ENCODE results near the gene HAT1.

HAT1 gene

GRCh38 chr2:171965661-171966060, 43.4 kb downstream of the HAT1 start:
- TF ChIP-seq, protein P1, sequence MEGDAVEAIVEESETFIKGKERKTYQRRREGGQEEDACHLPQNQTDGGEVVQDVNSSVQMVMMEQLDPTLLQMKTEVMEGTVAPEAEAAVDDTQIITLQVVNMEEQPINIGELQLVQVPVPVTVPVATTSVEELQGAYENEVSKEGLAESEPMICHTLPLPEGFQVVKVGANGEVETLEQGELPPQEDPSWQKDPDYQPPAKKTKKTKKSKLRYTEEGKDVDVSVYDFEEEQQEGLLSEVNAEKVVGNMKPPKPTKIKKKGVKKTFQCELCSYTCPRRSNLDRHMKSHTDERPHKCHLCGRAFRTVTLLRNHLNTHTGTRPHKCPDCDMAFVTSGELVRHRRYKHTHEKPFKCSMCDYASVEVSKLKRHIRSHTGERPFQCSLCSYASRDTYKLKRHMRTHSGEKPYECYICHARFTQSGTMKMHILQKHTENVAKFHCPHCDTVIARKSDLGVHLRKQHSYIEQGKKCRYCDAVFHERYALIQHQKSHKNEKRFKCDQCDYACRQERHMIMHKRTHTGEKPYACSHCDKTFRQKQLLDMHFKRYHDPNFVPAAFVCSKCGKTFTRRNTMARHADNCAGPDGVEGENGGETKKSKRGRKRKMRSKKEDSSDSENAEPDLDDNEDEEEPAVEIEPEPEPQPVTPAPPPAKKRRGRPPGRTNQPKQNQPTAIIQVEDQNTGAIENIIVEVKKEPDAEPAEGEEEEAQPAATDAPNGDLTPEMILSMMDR (IDR thresholded peaks at IDR 0.05; ENCODE audit: low read depth, low read length) = no peak
- no peak for TF ChIP-seq EZH2phosphoT487 (IDR thresholded peaks at IDR 0.05; ENCODE audit: low read depth)
- Histone ChIP-seq H3K27ac (ENCODE audit: low read length) (no peak overlapping the region), H3K9ac (ENCODE audit: low read length) (no peak overlapping the region), H3K79me2 (ENCODE audit: low read length) (no peaks in the 10 kb centered on the region), H4K20me1 (ENCODE audit: insufficient read depth, low read length) (0 out of 2 replicates have a peak, but pooled peaks cover 8% of the 10 kb centered on the region), H3K9me3 (ENCODE audit: insufficient read depth, low read length) (no peaks in the 10 kb centered on the region), H3K36me3 (replicated peaks; ENCODE audit: low read depth, low read length) (peaks cover 14% of the 10 kb centered on the region), H3K4me3 (ENCODE audit: low read length) (no peak overlapping the region), H3K4me1 (ENCODE audit: low read length) (no peaks in the 10 kb centered on the region), H2AFZ (ENCODE audit: low read depth, low read length) (no peak overlapping the region), H3K4me2 (ENCODE audit: low read length) (no peak overlapping the region), H3K27me3 (ENCODE audit: low read depth, low read length) (no peaks in the 10 kb centered on the region)

DNA sequence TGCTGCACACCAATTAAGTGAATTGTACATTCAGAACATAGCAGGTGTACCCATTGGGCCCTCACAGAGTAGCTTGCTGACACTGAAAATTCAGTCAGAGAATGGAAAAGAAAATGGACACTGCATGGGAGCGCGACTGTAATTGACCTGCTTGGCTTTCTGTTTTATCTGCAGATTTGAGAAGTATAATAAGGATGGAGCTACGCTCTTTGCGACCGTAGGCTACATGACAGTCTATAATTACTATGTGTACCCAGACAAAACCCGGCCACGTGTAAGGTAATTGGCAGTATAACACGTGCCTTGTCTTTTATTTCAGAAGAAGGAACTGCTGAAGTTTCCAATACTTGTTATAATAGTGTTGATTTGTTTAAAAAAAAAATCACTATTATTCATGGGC, 44.0 kb downstream of the HAT1 start:
- H3K9me3 ChIP-seq (ENCODE audit: insufficient read depth, low read length) = no peaks in the 10 kb centered on the region
- H4K20me1 ChIP-seq (ENCODE audit: insufficient read depth, low read length) = 0 out of 2 replicates have a peak, but pooled peaks cover 8% of the 10 kb centered on the region
- H3K4me3 ChIP-seq (ENCODE audit: low read length) = no peak overlapping the region
- no peak for TF ChIP-seq EZH2phosphoT487 (IDR thresholded peaks at IDR 0.05; ENCODE audit: low read depth)
- TF ChIP-seq, protein P1 (IDR thresholded peaks at IDR 0.05; ENCODE audit: low read depth, low read length) = no peak
- no peaks in the 10 kb centered on the region for H3K27me3 ChIP-seq (ENCODE audit: low read depth, low read length)
- H2AFZ ChIP-seq (ENCODE audit: low read depth, low read length) = no peak overlapping the region
- H3K4me1 ChIP-seq (ENCODE audit: low read length) = no peaks in the 10 kb centered on the region
- H3K4me2 ChIP-seq (ENCODE audit: low read length) = no peak overlapping the region
- H3K79me2 ChIP-seq (ENCODE audit: low read length) = no peaks in the 10 kb centered on the region
- H3K9ac ChIP-seq (ENCODE audit: low read length) = no peak overlapping the region
- H3K27ac ChIP-seq (ENCODE audit: low read length) = no peak overlapping the region
- peaks cover 14% of the 10 kb centered on the region for H3K36me3 ChIP-seq (replicated peaks; ENCODE audit: low read depth, low read length)

- peaks cover 14% of the 10 kb centered on the region for H3K36me3 ChIP-seq (replicated peaks; ENCODE audit: low read depth, low read length)
Observed at GRCh38 chr2:171966688-171967087, 44.4 kb downstream of the HAT1 start.

DNA sequence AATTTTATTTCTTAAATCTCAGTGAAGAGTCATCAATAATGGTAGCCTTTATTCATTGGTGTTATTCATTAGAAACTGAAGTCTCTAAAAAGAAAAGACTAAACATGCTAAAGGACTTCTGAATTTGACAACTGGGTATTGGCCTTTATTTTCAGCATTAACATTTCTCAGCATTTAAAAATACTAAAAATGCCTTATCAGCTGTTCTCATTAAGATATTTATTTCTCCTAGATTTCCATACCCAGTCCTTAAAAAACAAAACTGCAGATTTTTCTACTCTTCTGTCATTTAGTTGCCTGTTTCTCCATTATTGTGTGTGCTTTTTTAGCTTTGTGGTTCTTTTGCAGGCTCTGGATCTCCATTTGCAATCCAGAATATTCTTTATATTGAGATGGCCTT, 46.2 kb downstream of the HAT1 start:
- Histone ChIP-seq H4K20me1 (ENCODE audit: insufficient read depth, low read length) (0 out of 2 replicates have a peak, but pooled peaks cover 8% of the 10 kb centered on the region), H3K9me3 (ENCODE audit: insufficient read depth, low read length) (no peaks in the 10 kb centered on the region), H3K4me2 (ENCODE audit: low read length) (no peak overlapping the region), H3K9ac (ENCODE audit: low read length) (no peak overlapping the region), H3K4me1 (ENCODE audit: low read length) (no peaks in the 10 kb centered on the region), H3K79me2 (ENCODE audit: low read length) (no peaks in the 10 kb centered on the region), H3K36me3 (replicated peaks; ENCODE audit: low read depth, low read length) (peaks cover 14% of the 10 kb centered on the region), H3K27me3 (ENCODE audit: low read depth, low read length) (no peaks in the 10 kb centered on the region), H2AFZ (ENCODE audit: low read depth, low read length) (no peak overlapping the region), H3K4me3 (ENCODE audit: low read length) (no peak overlapping the region), H3K27ac (ENCODE audit: low read length) (no peak overlapping the region)
- no peak for TF ChIP-seq EZH2phosphoT487 (IDR thresholded peaks at IDR 0.05; ENCODE audit: low read depth)
- TF ChIP-seq, protein P1 (IDR thresholded peaks at IDR 0.05; ENCODE audit: low read depth, low read length) = no peak

More at GRCh38 chr2:171966688-171967087, 44.4 kb downstream of the HAT1 start:
- Histone ChIP-seq H3K27me3 (ENCODE audit: low read depth, low read length) (no peaks in the 10 kb centered on the region), H4K20me1 (ENCODE audit: insufficient read depth, low read length) (0 out of 2 replicates have a peak, but pooled peaks cover 8% of the 10 kb centered on the region), H3K4me2 (ENCODE audit: low read length) (no peak overlapping the region), H3K79me2 (ENCODE audit: low read length) (no peaks in the 10 kb centered on the region), H3K27ac (ENCODE audit: low read length) (no peak overlapping the region), H3K9ac (ENCODE audit: low read length) (no peak overlapping the region), H2AFZ (ENCODE audit: low read depth, low read length) (no peak overlapping the region), H3K4me1 (ENCODE audit: low read length) (no peaks in the 10 kb centered on the region), H3K4me3 (ENCODE audit: low read length) (no peak overlapping the region), H3K9me3 (ENCODE audit: insufficient read depth, low read length) (no peaks in the 10 kb centered on the region)
- no peak for TF ChIP-seq EZH2phosphoT487 (IDR thresholded peaks at IDR 0.05; ENCODE audit: low read depth)
- TF ChIP-seq, protein P1 (IDR thresholded peaks at IDR 0.05; ENCODE audit: low read depth, low read length) = no peak

All from OCI-LY3 (cell line).